ENCODE results near the gene BEGAIN.

DNA sequence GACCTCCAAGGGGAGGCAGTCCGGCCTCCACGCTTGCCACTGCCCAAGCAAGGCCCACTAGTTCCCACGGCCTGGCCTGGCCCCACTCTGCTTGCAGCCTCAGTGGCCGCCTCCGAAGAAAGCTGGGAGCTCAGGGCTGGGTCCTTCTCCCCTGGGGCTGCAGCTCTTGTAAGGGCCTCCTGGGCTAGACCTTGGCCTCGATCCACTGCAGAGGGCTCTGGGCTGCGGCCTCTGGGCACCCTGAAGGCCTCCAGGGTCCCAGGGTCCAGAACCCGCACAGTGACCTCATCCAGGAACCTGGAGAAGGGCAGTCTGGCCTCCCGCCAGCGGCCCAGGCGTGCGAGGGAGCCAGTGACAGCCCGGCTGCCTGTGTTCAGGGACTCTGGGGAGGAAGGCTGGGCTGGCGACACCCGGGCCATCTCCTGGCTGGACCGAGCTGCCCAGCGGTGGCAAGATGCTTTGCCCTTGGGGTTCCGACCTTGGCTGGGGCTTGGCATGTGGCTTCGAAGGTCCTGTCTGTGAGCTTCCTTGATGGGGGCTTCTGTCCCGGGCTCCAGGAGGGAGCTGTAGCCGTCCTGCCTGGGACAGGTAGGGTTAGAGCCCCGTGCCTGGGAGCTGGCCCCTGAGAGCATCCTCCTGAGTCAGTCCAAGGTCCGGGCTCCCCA lies 9.8 kb downstream of the BEGAIN start:
- TF ChIP-seq TBP (optimal IDR thresholded peaks at IDR 0.05; ENCODE audit: low read depth, low read length) (no peak), NFRKB (IDR thresholded peaks at IDR 0.05; ENCODE audit: low read depth) (no peak), TAF1 (IDR thresholded peaks at IDR 0.05; ENCODE audit: control insufficient read depth, extremely low read depth, insufficient read depth, low read length, severe bottlenecking) (no peak), ZNF239 (CRISPR knock-in tag; IDR thresholded peaks at IDR 0.05) (no peak), BRCA1 (IDR thresholded peaks at IDR 0.05) (no peak), BRCA1 (CRISPR knock-in tag; IDR thresholded peaks at IDR 0.05) (no peak), TCF7 (IDR thresholded peaks at IDR 0.05; ENCODE audit: borderline replicate concordance) (no peak)
- TF ChIP-seq, protein P1, sequence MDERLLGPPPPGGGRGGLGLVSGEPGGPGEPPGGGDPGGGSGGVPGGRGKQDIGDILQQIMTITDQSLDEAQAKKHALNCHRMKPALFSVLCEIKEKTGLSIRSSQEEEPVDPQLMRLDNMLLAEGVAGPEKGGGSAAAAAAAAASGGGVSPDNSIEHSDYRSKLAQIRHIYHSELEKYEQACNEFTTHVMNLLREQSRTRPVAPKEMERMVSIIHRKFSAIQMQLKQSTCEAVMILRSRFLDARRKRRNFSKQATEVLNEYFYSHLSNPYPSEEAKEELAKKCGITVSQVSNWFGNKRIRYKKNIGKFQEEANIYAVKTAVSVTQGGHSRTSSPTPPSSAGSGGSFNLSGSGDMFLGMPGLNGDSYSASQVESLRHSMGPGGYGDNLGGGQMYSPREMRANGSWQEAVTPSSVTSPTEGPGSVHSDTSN (CRISPR knock-in tag; IDR thresholded peaks at IDR 0.05; ENCODE audit: low read depth): no peak
- TF ChIP-seq, protein P1 (tag; conservative IDR thresholded peaks at IDR 0.05; ENCODE audit: low read depth): no peak

Data from K562 (cell line).